Mesothelial cell of epicardium (in vitro differentiated cells): Measurements from ENCODE around the gene NPAS2. TPM values are rescaled to one million over a fixed set of nuclear protein-coding genes. Genes with fewer than 3 reads are reported as not detected.

Source experiments
- DNase-seq, 2 experiments: peaks; one replicate each; pipeline ENCODE4 v3.0.0; 2021; ENCODE audit warnings: low spot score in 2 of 2; ENCODE audit not compliant: unreplicated experiment in 2 of 2
- H3K27ac Mint-ChIP-seq: 2 replicates; pipeline ENCODE4 v1.8.0; 2021; ENCODE audit warnings: mixed read lengths
- H3K27me3 Mint-ChIP-seq: 2 replicates; pipeline ENCODE4 v1.8.0; 2021; ENCODE audit warnings: low read depth, mixed read lengths
- H3K36me3 Mint-ChIP-seq: 2 replicates; pipeline ENCODE4 v1.8.0; 2021; ENCODE audit warnings: mixed read lengths
- H3K4me1 Mint-ChIP-seq: 2 replicates; pipeline ENCODE4 v1.8.0; 2021; ENCODE audit warnings: mixed read lengths
- H3K4me3 Mint-ChIP-seq: 2 replicates; pipeline ENCODE4 v1.8.0; 2021; ENCODE audit warnings: mild to moderate bottlenecking, moderate library complexity, mixed read lengths
- H3K9me3 Mint-ChIP-seq: 2 replicates; pipeline ENCODE4 v1.8.0; 2021; ENCODE audit warnings: mixed read lengths
- total RNA-seq: library from RNA; stranded (reverse); gene quantifications from 3 replicates; pipeline ENCODE4 v1.2.1, GENCODE V29; 2021
- TF ChIP-seq, protein P1 (sequence below): fragments of 200-600 bp; sonication (generic); IDR thresholded peaks from one replicate; pipeline ENCODE4 v1.5.0; 2021; ENCODE audit warnings: antibody characterized with exemption; ENCODE audit not compliant: unreplicated experiment

Gene NPAS2
- total RNA-seq, 1 donor from 2014 or later, result 5.4 TPM

GRCh38 chr2:101038455-101039255 lies 218.7 kb downstream of the NPAS2 start:
- no peak for DNase-seq
- TF ChIP-seq, protein P1, sequence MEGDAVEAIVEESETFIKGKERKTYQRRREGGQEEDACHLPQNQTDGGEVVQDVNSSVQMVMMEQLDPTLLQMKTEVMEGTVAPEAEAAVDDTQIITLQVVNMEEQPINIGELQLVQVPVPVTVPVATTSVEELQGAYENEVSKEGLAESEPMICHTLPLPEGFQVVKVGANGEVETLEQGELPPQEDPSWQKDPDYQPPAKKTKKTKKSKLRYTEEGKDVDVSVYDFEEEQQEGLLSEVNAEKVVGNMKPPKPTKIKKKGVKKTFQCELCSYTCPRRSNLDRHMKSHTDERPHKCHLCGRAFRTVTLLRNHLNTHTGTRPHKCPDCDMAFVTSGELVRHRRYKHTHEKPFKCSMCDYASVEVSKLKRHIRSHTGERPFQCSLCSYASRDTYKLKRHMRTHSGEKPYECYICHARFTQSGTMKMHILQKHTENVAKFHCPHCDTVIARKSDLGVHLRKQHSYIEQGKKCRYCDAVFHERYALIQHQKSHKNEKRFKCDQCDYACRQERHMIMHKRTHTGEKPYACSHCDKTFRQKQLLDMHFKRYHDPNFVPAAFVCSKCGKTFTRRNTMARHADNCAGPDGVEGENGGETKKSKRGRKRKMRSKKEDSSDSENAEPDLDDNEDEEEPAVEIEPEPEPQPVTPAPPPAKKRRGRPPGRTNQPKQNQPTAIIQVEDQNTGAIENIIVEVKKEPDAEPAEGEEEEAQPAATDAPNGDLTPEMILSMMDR, result peak; percentile 33
- Mint-ChIP-seq H3K27me3 (no peaks in the 10 kb centered on the region), H3K4me3 (no peak overlapping the region), H3K9me3 (no peaks in the 10 kb centered on the region), H3K27ac (no peak overlapping the region), H3K36me3 (peaks cover 7% of the 10 kb centered on the region), H3K4me1 (peaks cover 3% of the 10 kb centered on the region)

DNA sequence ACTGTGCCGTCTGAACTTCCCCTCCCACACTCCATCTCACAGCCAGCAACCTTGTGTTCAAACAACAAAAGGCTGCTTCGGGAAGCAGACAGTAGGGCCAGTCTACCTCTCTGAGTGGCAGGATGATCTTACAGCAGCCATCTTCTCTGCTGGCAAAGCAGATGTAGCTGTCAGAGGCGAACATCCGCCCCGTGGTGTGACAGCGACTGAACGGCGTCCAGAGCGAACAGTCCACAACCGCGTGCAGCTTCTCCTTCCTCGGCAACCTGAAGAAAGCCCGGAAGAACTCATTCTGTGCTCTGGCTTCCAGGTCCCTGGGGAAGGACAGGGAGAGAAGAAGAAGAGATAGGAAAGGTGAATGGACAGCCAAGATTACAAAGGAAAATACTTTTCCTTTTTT lies 220.1 kb downstream of the NPAS2 start:
- no peak overlapping the region for H3K27ac Mint-ChIP-seq
- H3K4me1 Mint-ChIP-seq, result peaks cover 3% of the 10 kb centered on the region
- H3K27me3 Mint-ChIP-seq, result no peaks in the 10 kb centered on the region
- H3K4me3 Mint-ChIP-seq, result no peak overlapping the region
- TF ChIP-seq, protein P1, result no peak
- no peak for DNase-seq
- H3K36me3 Mint-ChIP-seq, result peaks cover 7% of the 10 kb centered on the region
- no peaks in the 10 kb centered on the region for H3K9me3 Mint-ChIP-seq

DNA sequence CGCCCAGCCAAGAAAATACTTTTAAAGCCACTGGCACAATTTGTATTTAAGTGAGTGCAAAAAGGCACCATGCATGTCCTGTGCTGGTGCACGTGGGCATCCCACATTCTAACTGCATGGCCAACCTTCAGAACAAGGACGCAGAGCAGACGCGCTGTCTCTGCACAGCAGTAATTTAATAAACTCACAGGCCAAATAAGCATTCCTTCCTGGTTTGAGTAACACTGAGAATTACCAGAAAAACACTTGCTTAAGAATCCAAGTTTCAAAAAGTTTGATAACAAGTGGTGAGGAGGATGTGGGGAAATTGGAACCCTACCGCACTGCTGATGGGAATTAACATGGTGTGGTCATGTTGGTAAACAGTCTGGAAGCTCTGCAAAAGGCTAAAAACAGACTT lies 220.8 kb downstream of the NPAS2 start:
- DNase-seq, result no peak
- H3K27ac Mint-ChIP-seq, result no peak overlapping the region
- no peaks in the 10 kb centered on the region for H3K9me3 Mint-ChIP-seq
- no peak overlapping the region for H3K4me3 Mint-ChIP-seq
- peaks cover 7% of the 10 kb centered on the region for H3K36me3 Mint-ChIP-seq
- TF ChIP-seq, protein P1, result no peak
- H3K27me3 Mint-ChIP-seq, result no peaks in the 10 kb centered on the region
- H3K4me1 Mint-ChIP-seq, result peaks cover 3% of the 10 kb centered on the region

DNA sequence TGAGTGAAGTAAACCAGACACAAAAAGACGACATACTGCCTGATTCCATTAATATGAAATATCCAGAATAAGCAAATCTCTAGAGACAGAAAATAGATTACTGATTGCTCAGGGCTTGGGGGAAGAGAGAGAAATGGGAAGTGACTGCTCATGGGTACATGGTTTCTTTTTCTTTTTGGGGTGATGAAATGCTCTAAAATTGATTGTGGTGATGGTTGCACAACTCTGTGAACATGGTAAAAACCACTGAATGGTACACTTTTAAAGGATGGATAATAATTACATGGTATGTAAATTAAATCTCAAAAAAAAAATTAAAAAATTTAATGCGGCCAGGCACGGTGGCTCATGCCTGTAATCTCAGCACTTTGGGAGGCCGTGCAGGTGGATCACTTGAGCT lies 221.5 kb downstream of the NPAS2 start:
- TF ChIP-seq, protein P1, result no peak
- Mint-ChIP-seq H3K27ac (no peak overlapping the region), H3K4me1 (peaks cover 3% of the 10 kb centered on the region), H3K36me3 (peaks cover 7% of the 10 kb centered on the region), H3K9me3 (no peaks in the 10 kb centered on the region), H3K4me3 (no peak overlapping the region), H3K27me3 (no peaks in the 10 kb centered on the region)
- DNase-seq, result no peak

GRCh38 chr2:101045330-101045729 lies 225.4 kb downstream of the NPAS2 start:
- H3K4me3 Mint-ChIP-seq, result no peak overlapping the region
- H3K27ac Mint-ChIP-seq, result no peak overlapping the region
- H3K9me3 Mint-ChIP-seq, result no peaks in the 10 kb centered on the region
- no peaks in the 10 kb centered on the region for H3K4me1 Mint-ChIP-seq
- TF ChIP-seq, protein P1, result no peak
- H3K27me3 Mint-ChIP-seq, result no peaks in the 10 kb centered on the region
- no peak for DNase-seq
- H3K36me3 Mint-ChIP-seq, result peaks cover 9% of the 10 kb centered on the region

Other genes with a start within 250 kb of the NPAS2 start
- gene RPL31, start 182.2 kb downstream of the NPAS2 start, total RNA-seq, result 1,845 to 1,900 TPM (median 1,870 TPM) in 3 replicates